Measurements from ENCODE around the gene ALG12. TPM values are rescaled to one million over a fixed set of nuclear protein-coding genes. Genes with fewer than 3 reads are reported as not detected.

ALG12 gene
- total and polyA plus RNA-seq, 2 of the 4 experiments (the other 2 are of a cell fraction): 7.2 to 10.9 TPM

GRCh38 chr22:49867303-49868265, 50.7 kb downstream of the ALG12 start:
- no TSS peak for BruUV-seq (replicated peaks)
- H3K27ac ChIP-seq (ENCODE audit: insufficient read depth, low read length): no peak overlapping the region
- in situ Hi-C loops (cut with MboI; ENCODE audit: low sequenced_read_pairs): loop anchor here (10.0 kb wide), 1 partner anchor 47 kb away; the partner anchor contains the start of genes ALG12 and CRELD2
- TF ChIP-seq NFE2L2 (IDR thresholded peaks at IDR 0.05; ENCODE audit: low read depth, low read length) (no peak), CHD1 (IDR thresholded peaks at IDR 0.05; ENCODE audit: low read depth, low read length) (no peak), FOS (IDR thresholded peaks at IDR 0.05; ENCODE audit: low read depth, low read length) (no peak), CEBPB (IDR thresholded peaks at IDR 0.05; ENCODE audit: low read depth, low read length) (no peak), BHLHE40 (IDR thresholded peaks at IDR 0.05; ENCODE audit: low read depth, low read length) (no peak), ELK1 (IDR thresholded peaks at IDR 0.05; ENCODE audit: borderline replicate concordance, low read depth, low read length) (no peak), USF2 (IDR thresholded peaks at IDR 0.05; ENCODE audit: low read depth, low read length) (no peak), POLR2A (IDR thresholded peaks at IDR 0.05; ENCODE audit: low read depth, low read length) (no peak), RFX5 (IDR thresholded peaks at IDR 0.05; ENCODE audit: low read depth, low read length) (no peak), MAFK (IDR thresholded peaks at IDR 0.05; ENCODE audit: low read depth, low read length) (no peak), CTCF (conservative IDR thresholded peaks at IDR 0.05; ENCODE audit: low read depth, low read length) (no peak), MAZ (IDR thresholded peaks at IDR 0.05; ENCODE audit: borderline replicate concordance, low read depth, low read length) (no peak), RCOR1 (IDR thresholded peaks at IDR 0.05; ENCODE audit: insufficient replicate concordance, low read length) (no peak), MXI1 (IDR thresholded peaks at IDR 0.05; ENCODE audit: borderline replicate concordance, low read depth, low read length) (no peak)

More at GRCh38 chr22:49867303-49868265, 50.7 kb downstream of the ALG12 start:
- no peak overlapping the region for H2AFZ ChIP-seq (replicated peaks; ENCODE audit: low read length, poor library complexity)
- H3K36me3 ChIP-seq (ENCODE audit: control insufficient read depth, insufficient read depth, low read length): peaks cover 18% of the 10 kb centered on the region
- H3K14ac ChIP-seq (replicated peaks; ENCODE audit: low read depth, low read length): no peak overlapping the region
- no peaks in the 10 kb centered on the region for H3K4me1 ChIP-seq (ENCODE audit: control insufficient read depth, insufficient read depth, low read length)
- ChIA-PET POLR2A (ENCODE audit: unreplicated experiment) (no interaction called here), CTCF (no interaction called here)
- no peak for DNase-seq
- intact Hi-C loops (cut with micrococcal nuclease): no loop called here
- H3K9me1 ChIP-seq (ENCODE audit: insufficient read depth, low read length): no peaks in the 10 kb centered on the region
- peaks cover 65% of the 10 kb centered on the region for H4K20me1 ChIP-seq (ENCODE audit: insufficient read depth, low read length)
- no peak overlapping the region for H4K91ac ChIP-seq (ENCODE audit: insufficient read depth, low read depth, low read length)
- H3K79me1 ChIP-seq (ENCODE audit: low read depth in 1 of 2, low read length in 2 of 2): peaks cover 24 to 64% of the 10 kb centered on the region in 2 experiments
- H3K27me3 ChIP-seq (ENCODE audit: control insufficient read depth, insufficient read depth, low read length): no peaks in the 10 kb centered on the region
- H2AK5ac ChIP-seq (ENCODE audit: low read depth, low read length): no peak overlapping the region
- H3K9me3 ChIP-seq (ENCODE audit: control insufficient read depth, insufficient read depth, low read length): peaks cover 30% of the 10 kb centered on the region
- H4K5ac ChIP-seq (ENCODE audit: low read depth, low read length): no peak overlapping the region
- H2BK15ac ChIP-seq (ENCODE audit: low read depth, low read length): no peak overlapping the region
- no peak overlapping the region for H3K4me2 ChIP-seq (ENCODE audit: low read depth, low read length)
- no peak overlapping the region for H2AK9ac ChIP-seq (replicated peaks; ENCODE audit: low read depth, low read length, poor library complexity)
- no peak overlapping the region for H4K8ac ChIP-seq (ENCODE audit: low read depth in 2 of 2, low read length in 2 of 2)
- no peak overlapping the region for H2BK120ac ChIP-seq (ENCODE audit: low read depth, low read length)
- no peak overlapping the region for H3K9ac ChIP-seq (ENCODE audit: low read depth, low read length)
- no peak overlapping the region for H3K4me3 ChIP-seq (ENCODE audit: insufficient read depth, low read depth, low read length)
- no peak overlapping the region for H3K18ac ChIP-seq (ENCODE audit: low read depth, low read length)
- no peak overlapping the region for H3K23ac ChIP-seq (ENCODE audit: low read depth, low read length)
- 99% methylated on average over 7 of the region's 18 CpGs; no CpG with 5 or more reads in 1 of the 2 experiments for WGBS, 2 experiments (ENCODE audit: extremely low coverage in 2 of 2, insufficient read length in 1 of 2)
- ATAC-seq (ENCODE audit: low read depth): no peak
- no peak overlapping the region for H3K56ac ChIP-seq (ENCODE audit: extremely low read depth, insufficient read depth, low read length)
- H2BK20ac ChIP-seq (ENCODE audit: low read depth, low read length): no peak overlapping the region
- H2BK5ac ChIP-seq (ENCODE audit: low read depth, low read length, poor library complexity, severe bottlenecking): no peak overlapping the region
- H3K4ac ChIP-seq (ENCODE audit: low read depth, low read length): no peak overlapping the region
- dilution Hi-C loops (cut with HindIII; ENCODE audit: low sequenced_read_pairs, unreplicated experiment): no loop called here

Data from IMR-90 (cell line).